ENCODE results near the gene AKNAD1. TPM values are rescaled to one million over a fixed set of nuclear protein-coding genes. Genes with fewer than 3 reads are reported as not detected.

Gene AKNAD1
- total RNA-seq, 1 experiment from 2014 or later: 0.07 TPM

DNA sequence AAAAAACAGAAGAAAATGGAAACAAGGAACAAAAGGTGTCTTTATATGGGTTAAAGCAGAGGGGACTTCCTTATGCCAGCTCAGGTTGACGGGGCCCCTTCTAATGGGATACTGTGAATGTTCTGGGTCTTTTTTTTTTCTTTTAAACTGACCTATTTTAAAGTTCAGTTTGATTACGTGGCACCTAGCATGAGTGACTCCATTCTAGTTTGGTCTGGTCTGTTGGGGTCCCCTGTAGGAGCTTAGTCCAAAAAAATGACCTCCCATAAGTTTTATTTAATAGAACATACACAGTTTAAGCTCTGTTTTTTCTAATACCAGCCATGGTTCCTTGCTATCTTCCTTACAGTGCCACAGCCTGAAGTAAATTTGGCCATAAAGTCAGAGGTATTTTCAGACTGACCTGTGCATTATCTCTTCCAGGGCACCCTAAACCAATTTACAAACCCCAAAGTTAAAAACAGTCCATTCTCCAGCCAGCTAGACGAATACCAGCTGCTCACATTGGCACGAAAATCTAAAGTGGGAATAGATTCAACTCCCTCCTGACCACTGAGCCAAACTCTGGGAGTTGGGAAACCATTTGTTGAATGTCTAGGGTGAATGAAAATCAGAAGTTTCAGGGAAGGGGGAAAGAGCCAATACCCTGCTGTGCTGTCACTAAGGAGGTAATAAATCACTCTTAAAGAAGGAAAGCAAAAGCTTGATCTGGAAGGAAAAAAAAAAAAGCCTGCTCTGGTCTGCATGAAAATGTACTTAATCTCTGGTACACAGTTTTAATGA lies 42.4 kb downstream of the AKNAD1 start:
- Histone ChIP-seq H3K36me3 (ENCODE audit: low read depth, low read length) (no peaks in the 10 kb centered on the region), H3K4me3 (ENCODE audit: low read length) (no peak overlapping the region), H3K4me2 (ENCODE audit: low read length) (peak overlapping the region; percentile 46; the same call in 1 of the 2 replicates), H3K9me2 (replicated peaks; ENCODE audit: low read length) (no peaks in the 10 kb centered on the region), H3K4me1 (ENCODE audit: insufficient read depth, low read length) (peaks cover 38% of the 10 kb centered on the region), H4K20me1 (ENCODE audit: low read length) (no peaks in the 10 kb centered on the region), H3K79me2 (ENCODE audit: low read length) (no peaks in the 10 kb centered on the region), H3K27me3 (ENCODE audit: low read length) (no peaks in the 10 kb centered on the region), H3F3A (ENCODE audit: low read length, unreplicated experiment) (no peaks in the 10 kb centered on the region), H3K9ac (ENCODE audit: low read length) (no peak overlapping the region), H2AFZ (ENCODE audit: low read length) (no peak overlapping the region), H3K9me3 (ENCODE audit: low read length) (no peaks in the 10 kb centered on the region), H3K27ac (ENCODE audit: low read length) (peak overlapping the region; percentile 59; the same call in 1 of the 2 replicates)
- no peak for ATAC-seq
- intact Hi-C loops (cut with micrococcal nuclease): no loop called here
- ChIA-PET CTCF (no interaction called here), POLR2A (ENCODE audit: unreplicated experiment) (no interaction called here)
- no TSS peak for BruUV-seq (replicated peaks)
- no peak for DNase-seq
- TF ChIP-seq EZH2 (IDR thresholded peaks at IDR 0.05; ENCODE audit: low read length, unreplicated experiment): no peak
- TF ChIP-seq EZH2phosphoT487 (IDR thresholded peaks at IDR 0.05; ENCODE audit: borderline replicate concordance, low read length): no peak
- TF ChIP-seq, protein P1, sequence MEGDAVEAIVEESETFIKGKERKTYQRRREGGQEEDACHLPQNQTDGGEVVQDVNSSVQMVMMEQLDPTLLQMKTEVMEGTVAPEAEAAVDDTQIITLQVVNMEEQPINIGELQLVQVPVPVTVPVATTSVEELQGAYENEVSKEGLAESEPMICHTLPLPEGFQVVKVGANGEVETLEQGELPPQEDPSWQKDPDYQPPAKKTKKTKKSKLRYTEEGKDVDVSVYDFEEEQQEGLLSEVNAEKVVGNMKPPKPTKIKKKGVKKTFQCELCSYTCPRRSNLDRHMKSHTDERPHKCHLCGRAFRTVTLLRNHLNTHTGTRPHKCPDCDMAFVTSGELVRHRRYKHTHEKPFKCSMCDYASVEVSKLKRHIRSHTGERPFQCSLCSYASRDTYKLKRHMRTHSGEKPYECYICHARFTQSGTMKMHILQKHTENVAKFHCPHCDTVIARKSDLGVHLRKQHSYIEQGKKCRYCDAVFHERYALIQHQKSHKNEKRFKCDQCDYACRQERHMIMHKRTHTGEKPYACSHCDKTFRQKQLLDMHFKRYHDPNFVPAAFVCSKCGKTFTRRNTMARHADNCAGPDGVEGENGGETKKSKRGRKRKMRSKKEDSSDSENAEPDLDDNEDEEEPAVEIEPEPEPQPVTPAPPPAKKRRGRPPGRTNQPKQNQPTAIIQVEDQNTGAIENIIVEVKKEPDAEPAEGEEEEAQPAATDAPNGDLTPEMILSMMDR (conservative IDR thresholded peaks at IDR 0.05; ENCODE audit: low read depth, low read length): no peak

DNA sequence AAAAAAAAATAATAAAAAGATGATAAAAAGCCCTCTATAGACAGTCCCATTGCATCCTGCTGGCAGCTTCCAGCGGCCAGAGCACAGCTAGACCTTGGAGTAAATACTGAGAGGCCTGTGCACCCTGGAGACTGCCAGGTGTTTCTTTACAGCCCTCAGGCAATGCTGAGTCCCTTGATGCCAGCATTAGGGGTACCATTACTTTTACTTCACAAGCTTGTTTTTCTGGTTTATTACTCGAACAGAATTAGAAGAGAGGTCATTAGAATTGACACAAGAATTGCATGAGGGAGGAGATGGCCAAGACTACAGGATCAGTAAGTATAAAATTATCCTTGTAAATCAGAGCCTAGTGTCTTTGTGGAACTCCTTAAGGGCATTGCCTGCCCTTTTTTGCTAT lies 43.6 kb downstream of the AKNAD1 start:
- Histone ChIP-seq H4K20me1 (ENCODE audit: low read length) (no peaks in the 10 kb centered on the region), H2AFZ (ENCODE audit: low read length) (no peak overlapping the region), H3K4me2 (ENCODE audit: low read length) (peak overlapping the region; percentile 46), H3K9me2 (replicated peaks; ENCODE audit: low read length) (no peaks in the 10 kb centered on the region), H3K36me3 (ENCODE audit: low read depth, low read length) (peaks cover 1% of the 10 kb centered on the region; the same call in 1 of the 2 replicates), H3K9me3 (ENCODE audit: low read length) (no peaks in the 10 kb centered on the region), H3F3A (ENCODE audit: low read length, unreplicated experiment) (no peaks in the 10 kb centered on the region), H3K79me2 (ENCODE audit: low read length) (no peaks in the 10 kb centered on the region), H3K4me3 (ENCODE audit: low read length) (no peak overlapping the region), H3K9ac (ENCODE audit: low read length) (no peak overlapping the region), H3K4me1 (ENCODE audit: insufficient read depth, low read length) (peaks cover 38% of the 10 kb centered on the region), H3K27me3 (ENCODE audit: low read length) (no peaks in the 10 kb centered on the region), H3K27ac (ENCODE audit: low read length) (peak overlapping the region; percentile 59)
- intact Hi-C loops (cut with micrococcal nuclease): no loop called here
- CTCF ChIA-PET: no interaction called here
- ATAC-seq: peak; percentile 91
- peak; percentile 85 for DNase-seq
- POLR2A ChIA-PET (ENCODE audit: unreplicated experiment): interaction anchor here (0.6 kb wide), 1 partner anchor 290 kb away, joined by 3 read pairs; no protein-coding TSS in a partner anchor
- TF ChIP-seq EZH2phosphoT487 (IDR thresholded peaks at IDR 0.05; ENCODE audit: borderline replicate concordance, low read length) (no peak), EZH2 (IDR thresholded peaks at IDR 0.05; ENCODE audit: low read length, unreplicated experiment) (no peak)
- TF ChIP-seq, protein P1 (conservative IDR thresholded peaks at IDR 0.05; ENCODE audit: low read depth, low read length): no peak
- no TSS peak for BruUV-seq (replicated peaks)

DNA sequence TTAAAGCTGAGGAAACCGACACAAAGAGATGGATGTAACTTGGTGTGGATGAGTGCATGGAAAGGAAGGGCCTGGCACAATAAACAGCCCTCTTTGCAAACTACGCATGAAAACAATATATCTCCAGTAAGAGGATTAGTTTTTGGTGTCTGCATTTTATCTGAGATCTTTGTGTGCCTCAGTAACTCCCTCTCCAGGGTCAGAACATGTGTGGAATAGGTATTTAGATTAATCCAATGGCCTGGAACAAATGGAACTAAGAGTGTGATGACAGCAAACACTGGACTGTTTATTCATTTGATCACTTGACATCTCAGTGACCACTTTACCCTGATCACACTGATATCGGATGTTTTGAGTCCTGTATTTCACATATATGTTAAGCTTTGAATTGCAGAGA lies 45.3 kb downstream of the AKNAD1 start:
- no peak overlapping the region for H2AFZ ChIP-seq (ENCODE audit: low read length)
- no peak overlapping the region for H3K9ac ChIP-seq (ENCODE audit: low read length)
- peaks cover 3% of the 10 kb centered on the region; the same call in 1 of the 2 replicates for H3K36me3 ChIP-seq (ENCODE audit: low read depth, low read length)
- DNase-seq (no peak), ATAC-seq (no peak)
- no peaks in the 10 kb centered on the region for H3K9me3 ChIP-seq (ENCODE audit: low read length)
- no peak overlapping the region for H3K4me2 ChIP-seq (ENCODE audit: low read length)
- peaks cover 32% of the 10 kb centered on the region for H3K4me1 ChIP-seq (ENCODE audit: insufficient read depth, low read length)
- H3K27me3 ChIP-seq (ENCODE audit: low read length): no peaks in the 10 kb centered on the region
- no peaks in the 10 kb centered on the region for H4K20me1 ChIP-seq (ENCODE audit: low read length)
- H3K27ac ChIP-seq (ENCODE audit: low read length): no peak overlapping the region
- TF ChIP-seq EZH2phosphoT487 (IDR thresholded peaks at IDR 0.05; ENCODE audit: borderline replicate concordance, low read length) (no peak), EZH2 (IDR thresholded peaks at IDR 0.05; ENCODE audit: low read length, unreplicated experiment) (no peak)
- TF ChIP-seq, protein P1 (conservative IDR thresholded peaks at IDR 0.05; ENCODE audit: low read depth, low read length): no peak
- no peak overlapping the region for H3K4me3 ChIP-seq (ENCODE audit: low read length)
- ChIA-PET CTCF (no interaction called here), POLR2A (ENCODE audit: unreplicated experiment) (no interaction called here)
- BruUV-seq (replicated peaks): no TSS peak
- intact Hi-C loops (cut with micrococcal nuclease): no loop called here
- no peaks in the 10 kb centered on the region for H3K9me2 ChIP-seq (replicated peaks; ENCODE audit: low read length)
- no peaks in the 10 kb centered on the region for H3F3A ChIP-seq (ENCODE audit: low read length, unreplicated experiment)
- no peaks in the 10 kb centered on the region for H3K79me2 ChIP-seq (ENCODE audit: low read length)

All from PC-3 (cell line).